HG02763 (cell line): Measurements from ENCODE around the gene NT5DC2.
"Not testable (repeated sequence)": the region's sequence is repeated elsewhere in the genome, so short reads cannot be mapped to it uniquely, and the experiment has no call there.

ENCODE experiments used
- ATAC-seq: cut with Tn5 transposase; IDR thresholded peaks from one replicate; pipeline ENCODE4 v1.9.1; 2021; ENCODE audit warnings: mild to moderate bottlenecking, moderate library complexity; ENCODE audit not compliant: unreplicated experiment

The NT5DC2 gene

DNA sequence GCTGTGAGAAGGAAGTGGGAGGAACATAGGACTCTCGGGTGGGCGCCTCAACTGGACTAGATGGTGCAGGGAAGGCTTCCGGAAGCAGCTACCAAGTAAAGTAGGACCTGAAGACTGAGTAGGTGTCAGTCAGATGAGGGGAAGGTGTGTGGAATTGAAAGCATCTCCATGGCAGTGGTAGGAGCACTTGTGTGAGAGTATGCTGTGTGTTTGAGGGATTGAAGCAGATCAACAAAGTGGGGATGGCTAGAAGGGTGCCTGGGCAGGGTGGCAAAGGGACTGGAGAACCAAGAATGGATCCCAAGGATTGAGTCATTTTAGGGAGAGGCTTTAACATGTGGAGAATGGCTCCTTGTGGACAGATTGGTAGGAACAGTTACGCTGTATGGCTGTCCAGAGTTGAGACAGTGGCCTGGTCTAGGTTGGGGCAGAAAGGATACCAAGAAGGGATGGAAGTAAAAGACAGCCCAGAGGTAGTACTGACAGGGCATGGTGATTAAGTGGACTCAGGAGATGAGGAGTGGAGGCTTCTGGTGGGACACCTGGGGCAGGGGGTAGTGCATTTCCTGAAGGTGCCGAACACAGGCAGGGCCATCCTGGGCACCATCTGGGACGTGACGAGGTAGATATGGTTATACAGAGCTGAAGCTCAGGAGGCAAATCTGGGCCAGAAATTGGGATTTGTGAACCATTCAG is 4.2 kb upstream of the NT5DC2 start:
- ATAC-seq: no peak

DNA sequence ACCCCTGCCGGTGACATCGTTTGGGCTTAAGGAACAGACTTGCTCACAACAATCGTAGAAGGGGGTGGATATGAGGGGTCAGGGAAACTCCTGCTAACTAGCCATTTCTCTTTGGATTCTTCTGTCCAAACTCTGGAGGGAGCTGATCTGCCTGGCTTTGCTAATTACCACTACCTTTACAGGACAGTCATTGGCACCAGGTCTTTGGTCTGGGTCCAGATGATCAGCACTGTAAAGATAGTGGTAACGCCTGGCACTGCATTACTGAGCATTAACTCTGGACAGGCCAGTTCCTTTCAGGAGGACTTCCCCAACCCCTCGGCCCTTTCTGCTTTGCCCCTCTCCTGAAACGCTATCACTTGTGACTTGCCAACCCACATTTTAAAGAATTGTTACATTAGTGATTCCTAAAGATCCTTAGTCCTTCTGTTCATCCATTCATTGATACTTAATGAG is 3.5 kb upstream of the NT5DC2 start:
- no peak for ATAC-seq

DNA sequence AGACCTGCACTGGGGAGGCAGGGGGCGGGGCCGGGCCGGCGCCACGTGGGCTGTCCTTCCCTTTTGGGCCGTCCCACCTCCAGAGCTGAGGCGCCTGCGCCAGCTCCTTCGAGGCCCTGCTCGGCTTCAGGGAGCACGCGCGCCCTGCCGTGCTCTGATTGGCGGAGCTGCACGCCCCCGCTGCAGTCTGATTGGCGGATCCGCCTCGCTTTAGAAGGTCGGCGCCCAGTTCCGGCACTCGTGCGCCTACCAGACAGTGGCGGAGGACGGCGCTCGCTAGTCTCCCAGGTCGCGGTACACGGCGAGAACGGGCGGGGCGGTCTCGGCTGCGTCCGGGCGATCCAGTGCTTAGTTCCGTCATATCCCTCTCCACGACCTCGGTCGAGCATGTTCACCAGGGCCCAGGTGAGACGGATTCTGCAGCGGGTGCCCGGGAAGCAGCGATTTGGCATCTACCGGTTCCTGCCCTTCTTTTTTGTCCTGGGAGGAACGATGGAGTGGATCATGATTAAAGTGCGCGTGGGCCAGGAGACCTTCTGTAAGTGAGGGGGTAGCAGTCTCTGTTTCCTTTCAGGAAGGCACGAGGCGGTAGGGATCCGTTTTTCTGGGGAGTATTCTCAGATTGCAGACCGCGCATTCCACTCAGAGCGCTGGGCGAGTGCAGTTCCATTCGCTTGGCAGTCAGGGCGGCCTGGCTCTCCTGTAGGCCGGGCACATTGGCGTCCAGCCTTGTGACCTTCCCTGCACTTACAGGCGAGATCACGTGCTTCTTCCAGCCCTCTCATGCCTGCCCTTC is 2.9 kb upstream of the NT5DC2 start, which contains the start of gene UQCC5:
UQCC5 (plus strand) TSS at position 237 of the 796 bp plus-strand sequence; CDS start at position 388, 151 bp downstream.
- ATAC-seq: peak; percentile 86

DNA sequence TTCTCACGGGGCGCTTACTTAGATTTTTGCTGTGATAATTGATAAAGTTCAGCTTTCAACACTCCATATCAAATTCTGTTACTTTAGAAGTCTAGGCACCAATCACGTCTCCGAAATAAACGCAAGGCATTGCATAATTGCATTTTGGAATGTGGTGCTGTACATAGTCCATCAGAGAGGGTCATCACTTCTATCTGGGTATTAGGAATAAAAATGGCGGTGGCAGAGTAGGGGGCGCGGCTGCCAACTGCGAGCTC is 2.4 kb upstream of the NT5DC2 start:
- ATAC-seq: no peak

DNA sequence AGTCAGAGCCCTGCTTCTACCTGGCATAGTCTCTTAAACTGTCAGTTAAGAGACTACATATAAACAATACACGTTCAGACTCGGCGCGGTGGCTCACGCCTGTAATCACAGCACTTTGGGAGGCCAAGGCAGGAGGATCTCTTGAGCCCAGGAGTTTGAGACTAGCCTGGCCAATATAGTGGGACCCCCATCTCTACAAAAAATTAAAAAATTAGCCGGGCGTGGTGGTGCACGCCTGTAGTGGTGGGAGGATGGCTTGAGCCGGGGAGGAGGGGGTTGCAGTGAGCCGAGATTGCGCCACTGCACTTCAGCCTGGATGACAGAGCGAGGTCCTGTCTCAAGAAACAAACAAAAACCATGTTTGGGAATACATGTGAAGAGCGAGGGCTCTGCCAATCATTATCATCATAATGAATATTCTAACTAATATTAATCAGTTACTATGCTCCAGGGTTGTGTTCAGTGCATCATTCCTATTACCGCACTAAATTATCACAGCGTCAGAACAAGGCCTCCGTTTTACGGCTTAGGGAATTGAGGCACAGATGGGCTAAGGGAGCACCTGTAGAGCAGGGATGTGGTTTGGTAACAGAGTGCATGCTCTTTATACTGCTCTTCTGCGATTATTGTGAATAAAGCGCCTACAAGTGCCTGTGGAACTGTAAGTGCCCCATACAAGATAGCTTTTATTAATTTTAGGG is 1.9 kb upstream of the NT5DC2 start:
- ATAC-seq: no peak

DNA sequence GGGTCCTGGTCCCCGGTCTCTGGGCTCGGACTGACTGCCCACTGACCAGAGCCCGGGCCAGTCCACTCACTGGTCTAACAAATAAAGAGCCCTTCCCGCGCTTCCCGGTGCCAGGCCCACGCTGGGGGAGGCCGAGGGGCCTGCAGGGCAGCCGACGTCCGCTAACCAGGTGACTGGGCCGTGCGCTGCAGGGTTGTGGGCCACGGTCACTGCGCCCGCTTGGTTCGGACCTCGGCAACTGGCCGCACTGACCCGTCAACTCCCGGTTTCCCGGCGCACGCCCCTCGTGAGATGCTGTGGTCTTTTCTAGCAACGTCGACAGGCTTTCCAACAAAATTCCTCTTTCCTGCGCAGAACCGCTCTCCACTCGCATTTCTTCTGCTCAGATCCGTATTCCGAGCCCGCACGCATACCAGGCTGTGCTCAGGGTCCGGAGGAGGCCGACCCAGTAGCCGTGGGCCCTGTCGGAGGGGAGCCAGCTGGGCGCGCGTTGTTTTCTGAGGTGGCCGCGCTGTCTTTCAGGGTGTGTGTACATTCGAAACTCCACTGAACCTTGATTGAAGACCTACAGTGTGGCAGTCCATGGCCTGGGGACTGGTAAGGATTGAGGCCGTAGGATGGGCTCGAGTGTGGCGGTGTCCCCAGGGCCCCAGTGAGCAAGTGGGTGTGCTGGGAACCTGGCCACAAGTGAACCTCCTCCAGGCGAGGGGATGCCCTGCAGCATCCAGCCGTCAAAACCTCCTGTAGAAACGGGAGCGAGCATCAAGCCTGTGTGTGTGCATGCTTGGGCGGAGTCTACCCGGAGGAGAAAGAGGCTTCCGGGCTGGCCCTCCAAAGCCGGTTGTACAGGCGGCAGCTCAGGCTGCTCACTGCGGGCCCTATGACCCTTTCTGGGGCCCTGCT is 875 bp upstream of the NT5DC2 start:
- ATAC-seq: no peak

DNA sequence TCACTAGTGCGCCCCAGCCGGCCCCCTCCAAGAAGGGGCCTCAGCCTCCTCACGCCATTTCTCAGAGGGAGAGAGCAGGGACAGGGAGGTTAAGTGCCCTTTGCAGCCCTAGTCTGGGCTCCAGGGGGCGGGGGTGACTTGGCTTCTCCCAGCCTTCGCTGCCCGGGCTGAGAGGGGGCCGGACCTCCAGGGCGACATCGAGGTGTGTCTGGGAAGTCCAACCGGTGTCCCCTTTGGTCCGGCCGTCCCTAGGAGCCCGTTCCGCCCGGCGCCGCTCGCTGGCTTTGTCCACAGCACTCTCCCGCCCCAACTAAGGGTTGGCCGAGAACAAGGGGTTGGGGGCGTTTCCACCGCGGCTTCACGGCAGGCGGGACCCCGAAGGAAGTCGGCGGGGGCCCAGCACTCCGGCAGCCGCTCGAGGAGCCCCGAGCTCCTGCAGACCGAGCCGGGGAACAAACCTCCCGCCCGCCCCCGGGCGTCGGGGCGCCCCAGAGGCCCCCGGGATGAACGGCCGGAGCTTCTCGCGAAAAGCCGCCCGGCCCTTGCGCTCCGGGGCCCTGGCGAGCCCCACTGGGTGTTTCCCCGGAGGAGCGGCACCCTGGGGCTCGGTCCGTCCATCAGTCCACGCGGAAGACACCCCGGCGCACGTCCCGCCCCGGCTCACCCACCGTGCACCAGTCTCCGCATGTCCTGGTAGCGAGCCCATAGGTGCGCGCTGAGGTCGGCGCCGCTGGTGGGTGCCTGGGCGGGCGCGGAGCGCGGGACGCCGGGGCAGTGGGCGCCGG is 627 bp downstream of the NT5DC2 start:
- ATAC-seq: no peak

DNA sequence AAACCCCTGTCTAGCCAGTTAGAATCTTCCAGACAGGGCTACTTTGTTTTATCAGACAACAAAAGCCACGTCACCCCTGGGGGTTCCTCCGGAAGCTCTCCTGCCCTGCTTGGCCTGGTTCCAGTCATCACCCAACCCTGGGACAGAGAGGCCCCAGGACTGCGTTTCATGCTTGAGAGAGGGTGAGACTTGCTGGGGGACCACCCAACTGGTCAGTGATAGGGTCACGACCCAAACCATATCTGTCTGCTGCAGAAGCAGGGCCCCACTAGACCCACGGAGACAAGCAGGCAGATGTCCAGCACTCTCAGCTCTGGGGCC is 1.2 kb downstream of the NT5DC2 start:
- no peak for ATAC-seq

DNA sequence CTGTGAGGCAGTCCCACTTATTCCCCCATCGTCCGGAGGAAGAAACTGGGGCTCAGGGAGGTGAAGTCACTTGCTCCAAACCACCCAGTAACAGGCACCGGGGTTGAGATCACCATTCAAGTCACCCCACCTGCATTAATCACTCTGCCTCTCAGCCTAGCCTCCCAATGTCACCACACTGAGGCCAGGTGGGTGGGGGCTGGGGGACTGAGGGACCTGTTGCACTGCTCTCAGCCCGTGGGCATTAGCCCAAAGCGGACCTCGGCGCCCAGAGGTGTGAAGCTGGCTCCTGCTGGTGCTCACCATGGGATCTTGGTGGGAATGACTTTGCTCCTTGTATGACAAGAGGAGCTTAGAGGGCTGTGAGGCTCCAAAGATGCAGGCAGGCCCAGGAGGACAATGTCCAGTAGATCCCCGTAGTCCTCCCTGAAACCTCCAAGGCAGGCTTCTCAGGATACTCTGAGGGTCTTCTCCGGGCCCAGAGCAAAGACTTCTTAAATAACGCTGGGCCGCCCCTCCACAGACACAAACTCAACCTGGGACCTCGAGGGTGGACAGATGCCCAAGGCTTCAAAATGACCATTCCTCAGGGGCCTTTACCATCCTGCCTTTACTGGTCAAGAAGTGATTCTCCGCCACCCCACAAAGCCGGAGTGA is 1.7 kb downstream of the NT5DC2 start:
- ATAC-seq: no peak

DNA sequence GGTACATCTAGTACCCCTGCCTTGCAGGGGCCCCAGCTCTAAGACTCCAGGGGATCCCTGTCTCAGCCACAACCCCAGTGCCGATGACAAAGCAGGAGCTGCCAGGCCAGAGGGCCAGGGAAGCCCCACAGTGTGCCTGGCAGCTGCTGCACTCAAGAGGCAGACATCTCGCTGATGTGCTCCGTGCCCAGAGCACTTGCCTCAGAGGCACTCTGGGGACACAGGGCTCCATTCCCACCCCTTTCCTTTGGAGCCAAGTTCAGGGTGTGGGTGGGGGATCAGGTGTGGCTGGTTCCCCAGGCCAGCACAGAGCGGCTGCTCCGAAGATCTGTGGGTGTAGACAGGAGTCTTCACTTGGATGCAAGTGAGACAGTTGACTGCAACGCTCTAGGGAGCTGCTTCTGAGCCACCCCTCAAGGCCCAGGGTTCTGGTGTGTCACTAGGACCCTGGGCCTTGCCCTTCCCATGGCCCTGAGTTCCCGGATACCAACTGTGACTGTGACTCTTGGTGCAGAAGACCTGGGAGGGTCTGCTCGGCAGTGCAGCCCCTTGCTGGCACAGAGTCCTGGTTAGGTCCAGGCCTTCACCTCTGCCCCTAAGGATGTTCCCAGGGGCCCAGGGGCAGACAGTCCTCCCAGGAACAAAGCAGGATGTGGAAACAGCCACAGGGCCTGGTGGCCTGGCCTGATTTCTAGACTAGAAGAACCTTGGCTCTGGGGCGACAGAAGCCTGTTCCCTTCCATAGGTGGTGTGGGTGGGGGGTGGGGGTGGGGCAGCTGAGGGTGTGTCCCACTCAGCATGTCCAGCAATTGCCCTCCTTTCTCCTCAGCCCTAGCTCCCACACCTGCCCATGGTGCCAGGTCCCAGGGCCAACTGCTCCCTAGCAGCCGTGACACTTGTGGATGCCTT is 2.5 kb downstream of the NT5DC2 start:
- no peak for ATAC-seq

DNA sequence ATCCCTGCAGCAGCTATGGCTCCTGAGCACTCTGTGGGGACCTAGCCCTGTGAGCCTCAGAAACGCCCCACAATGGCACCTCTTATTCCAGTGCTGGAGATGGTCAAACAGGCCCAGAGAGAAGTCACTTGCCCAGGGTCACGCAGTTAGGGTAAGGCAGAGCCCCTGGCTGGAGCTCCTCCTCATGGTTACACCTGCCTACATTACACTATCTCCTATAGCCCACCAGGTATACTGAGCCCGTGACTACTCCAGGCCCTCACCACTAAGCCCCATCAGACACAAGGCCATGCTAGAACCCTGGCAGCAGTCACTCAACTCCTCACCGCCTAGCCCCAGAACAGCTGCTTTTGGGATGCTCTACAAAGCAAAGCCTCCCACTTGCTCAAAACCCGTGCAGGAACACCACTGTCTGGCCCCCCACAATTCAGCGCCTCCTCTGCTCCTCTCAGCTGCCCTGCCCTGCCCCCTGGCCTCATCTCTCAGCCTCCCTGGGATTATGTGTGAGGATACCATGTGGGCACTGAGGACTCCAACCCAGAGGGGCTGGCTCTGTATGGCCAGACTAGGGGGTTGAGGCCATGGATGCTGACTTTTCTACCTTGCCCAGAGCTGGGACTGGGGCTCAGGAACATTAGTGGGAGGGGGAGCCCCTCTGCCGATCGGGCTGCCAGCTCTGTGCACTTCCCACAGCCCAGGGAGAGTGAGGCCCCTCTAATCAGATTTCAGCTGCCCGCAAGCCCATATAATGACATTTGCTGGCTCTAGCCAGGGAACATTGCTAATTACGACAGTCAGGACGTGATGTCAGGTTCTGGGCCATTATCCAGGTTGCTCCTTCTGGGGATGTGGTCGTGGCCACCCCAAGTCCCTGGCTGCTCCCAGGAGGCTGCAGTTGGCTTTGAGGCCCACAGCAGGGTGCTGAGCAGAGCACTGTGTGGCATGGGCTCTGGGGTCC is 4.0 kb downstream of the NT5DC2 start:
- no peak for ATAC-seq

DNA sequence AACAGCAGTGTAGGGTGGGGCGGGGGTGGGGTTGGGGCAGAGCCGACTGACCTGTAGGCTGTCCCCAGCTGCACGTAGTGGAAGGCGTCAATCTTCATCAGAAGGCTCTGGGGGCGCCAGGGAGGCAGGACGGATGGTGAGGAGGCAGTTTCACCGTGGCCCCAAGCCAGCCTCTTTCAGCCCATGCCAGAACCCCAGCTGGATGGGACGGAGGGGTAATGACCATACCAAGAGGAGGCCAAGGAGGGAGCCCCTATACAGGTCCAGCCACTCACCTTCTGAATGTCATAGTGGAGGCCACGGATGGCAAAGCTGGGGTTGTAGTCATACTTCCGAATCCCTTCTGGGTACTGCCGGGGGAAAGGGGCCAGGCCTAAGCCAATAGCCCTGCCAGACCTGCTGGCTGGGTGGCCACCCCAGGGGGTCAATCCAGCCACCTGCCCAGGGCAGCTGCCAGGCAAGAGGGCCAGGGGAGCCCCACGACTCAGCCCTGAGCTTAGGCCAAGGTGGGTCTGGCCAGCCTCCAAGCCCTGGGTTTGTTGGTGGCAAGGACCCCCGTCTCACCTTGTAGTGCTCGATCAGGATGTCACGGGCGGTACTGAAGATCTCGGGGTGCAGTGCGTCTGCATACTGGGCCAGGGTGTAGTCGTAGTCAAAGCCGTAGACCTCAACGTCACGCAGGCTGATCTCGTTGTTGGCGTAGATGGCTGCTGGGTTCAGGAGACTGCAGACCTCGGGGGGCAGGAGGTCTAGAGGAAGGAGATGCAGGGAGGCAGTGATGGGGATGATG is 4.9 kb downstream of the NT5DC2 start:
- no peak for ATAC-seq

DNA sequence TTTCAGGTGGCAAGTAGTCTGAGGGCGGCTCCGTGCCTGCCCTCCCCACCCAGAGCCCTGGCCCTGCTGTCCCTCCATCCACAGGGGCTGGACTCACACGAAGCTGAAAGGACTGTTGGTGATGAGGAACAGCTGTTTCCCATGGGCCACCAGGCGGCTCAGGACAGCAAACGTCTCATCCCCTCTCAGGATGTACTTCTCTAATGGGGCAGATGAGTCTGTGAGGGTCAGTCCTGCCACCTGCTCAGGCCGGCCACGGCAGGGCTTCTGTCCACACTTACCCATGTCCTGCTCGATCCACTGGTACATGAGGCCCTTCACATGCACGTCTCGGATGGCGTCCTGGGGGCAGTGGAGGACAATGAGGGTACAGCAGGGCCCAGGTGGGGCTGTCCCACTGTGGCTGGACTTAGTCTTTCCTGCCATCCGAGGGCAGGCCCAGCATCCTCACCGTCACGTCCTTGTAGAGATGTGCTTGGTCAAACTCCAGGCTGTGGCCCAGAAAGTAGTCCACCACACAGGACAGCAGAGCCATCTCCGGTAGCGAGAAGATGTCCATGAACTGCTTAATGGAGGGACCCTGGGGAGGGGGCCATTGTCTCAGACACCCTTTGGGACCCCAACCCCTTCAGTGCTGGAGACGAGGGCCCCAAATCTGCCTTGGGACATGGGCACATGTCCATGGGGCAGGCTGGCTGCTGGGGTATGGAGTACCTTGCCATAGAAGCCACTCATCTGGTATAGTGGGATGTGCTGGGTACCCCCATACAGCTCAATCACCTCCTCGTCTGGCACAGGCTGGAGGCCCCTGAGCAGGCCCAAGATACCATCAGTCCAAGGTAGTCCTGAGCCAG is 5.7 kb downstream of the NT5DC2 start:
- no peak for ATAC-seq

DNA sequence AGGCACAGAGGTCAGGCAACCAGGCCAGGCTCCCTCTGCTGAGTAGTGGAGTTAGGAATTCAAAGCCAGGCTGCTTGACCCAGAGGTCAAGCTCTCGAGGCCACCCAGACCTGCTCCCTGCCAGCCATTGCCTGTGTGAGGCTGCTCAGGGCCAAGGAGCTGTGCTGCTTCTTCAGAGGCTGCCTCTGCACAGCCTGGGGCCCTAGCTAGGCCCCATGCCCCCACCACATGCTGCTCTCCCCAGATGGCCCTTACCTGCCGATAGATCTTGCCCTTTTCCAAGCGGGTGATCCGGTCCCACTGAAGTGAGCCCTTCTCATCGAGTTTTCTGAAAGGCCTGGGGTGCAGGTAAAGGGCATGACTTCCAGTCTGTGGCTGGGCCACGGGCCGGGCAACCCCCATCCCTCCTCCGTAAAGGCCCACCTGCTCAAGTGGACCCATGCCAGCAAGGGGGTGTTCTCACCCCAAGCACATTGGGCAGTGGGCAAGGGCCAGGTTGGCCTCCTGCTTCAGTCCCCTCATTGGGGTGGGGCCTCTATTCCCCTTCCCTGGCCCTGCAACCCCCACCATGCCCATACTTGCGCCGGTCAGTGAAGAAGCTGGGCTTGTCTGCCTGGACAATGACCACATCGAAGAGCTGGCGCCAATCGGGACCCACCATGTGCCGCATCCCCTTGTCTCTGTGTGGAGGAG is 6.5 kb downstream of the NT5DC2 start:
- ATAC-seq: no peak

DNA sequence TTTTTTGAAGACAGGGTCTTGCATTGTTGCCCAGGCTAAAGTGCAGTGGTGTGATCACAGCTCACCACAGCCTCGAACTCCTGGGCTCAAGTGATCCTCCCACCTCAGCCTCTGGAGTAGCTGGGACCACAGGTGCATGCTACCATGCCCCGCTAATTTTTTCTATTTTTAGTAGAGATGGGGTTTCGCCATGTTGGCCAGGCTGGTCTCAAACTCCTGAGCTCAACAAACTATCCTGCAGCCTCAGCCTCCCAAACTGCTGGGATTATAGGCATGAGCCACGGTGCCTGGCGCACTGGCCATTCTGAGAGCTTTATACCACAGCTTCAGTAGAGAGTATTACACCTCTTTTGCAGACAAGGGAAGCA is 7.0 kb downstream of the NT5DC2 start:
- not testable (repeated sequence) for ATAC-seq
